Measurements from ENCODE around the gene RASSF1. TPM values are rescaled to one million over a fixed set of nuclear protein-coding genes. Genes with fewer than 3 reads are reported as not detected.
A peak's percentile ranks its signal among the peaks of the same experiment; 100 is the strongest.

The RASSF1 gene
- total and polyA plus RNA-seq, 2 of the 13 experiments (the other 11 are each of a cell fraction or from before 2014, with no cell fraction given), result 10.2 to 27.5 TPM

- TF ChIP-seq PHF8 (CRISPR knock-in tag; IDR thresholded peaks at IDR 0.05), result 0 out of 2 replicates have a peak, but pooled peaks have one; percentile 15
- TF ChIP-seq ZNF253 (CRISPR knock-in tag; IDR thresholded peaks at IDR 0.05; ENCODE audit: borderline replicate concordance), result 0 out of 2 replicates have a peak, but pooled peaks have one; percentile 19
- TF ChIP-seq ZBED4 (CRISPR knock-in tag; IDR thresholded peaks at IDR 0.05; ENCODE audit: borderline replicate concordance), result no peak
- peak; percentile 78 for TF ChIP-seq ZNF878 (CRISPR knock-in tag; IDR thresholded peaks at IDR 0.05)
- no peak for TF ChIP-seq ADNP (CRISPR knock-in tag; IDR thresholded peaks at IDR 0.05)
- TF ChIP-seq TBL1XR1 (IDR thresholded peaks at IDR 0.05; ENCODE audit: borderline replicate concordance, low read length, partially characterized antibody), result no peak
- no peak for TF ChIP-seq JUN (CRISPR knock-in tag; IDR thresholded peaks at IDR 0.05)
- TF ChIP-seq ZNF547 (CRISPR knock-in tag; IDR thresholded peaks at IDR 0.05), result 0 out of 2 replicates have a peak, but pooled peaks have one; percentile 2
- TF ChIP-seq HOXD1 (CRISPR knock-in tag; IDR thresholded peaks at IDR 0.05), result no peak
- TF ChIP-seq ZNF354B (CRISPR knock-in tag; IDR thresholded peaks at IDR 0.05), result 0 out of 2 replicates have a peak, but pooled peaks have one; percentile 16
- TF ChIP-seq CBX1 (IDR thresholded peaks at IDR 0.05; ENCODE audit: low read depth), result no peak
- TF ChIP-seq ZNF564 (CRISPR knock-in tag; IDR thresholded peaks at IDR 0.05), result peak; percentile 30
- TF ChIP-seq, protein P1, sequence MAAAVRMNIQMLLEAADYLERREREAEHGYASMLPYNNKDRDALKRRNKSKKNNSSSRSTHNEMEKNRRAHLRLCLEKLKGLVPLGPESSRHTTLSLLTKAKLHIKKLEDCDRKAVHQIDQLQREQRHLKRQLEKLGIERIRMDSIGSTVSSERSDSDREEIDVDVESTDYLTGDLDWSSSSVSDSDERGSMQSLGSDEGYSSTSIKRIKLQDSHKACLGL (CRISPR knock-in tag; IDR thresholded peaks at IDR 0.05), result peak; percentile 43; the same call in 1 of the 2 replicates
- peak; percentile 26 for TF ChIP-seq ZNF18 (CRISPR knock-in tag; IDR thresholded peaks at IDR 0.05; ENCODE audit: insufficient replicate concordance)
- TF ChIP-seq YEATS4 (CRISPR knock-in tag; IDR thresholded peaks at IDR 0.05; ENCODE audit: borderline replicate concordance), result peak; percentile 2; the same call in 1 of the 2 replicates
- TF ChIP-seq ERF (CRISPR knock-in tag; IDR thresholded peaks at IDR 0.05), result no peak
- TF ChIP-seq ELF3 (CRISPR knock-in tag; IDR thresholded peaks at IDR 0.05), result no peak
- TF ChIP-seq ZC3H4 (CRISPR knock-in tag; IDR thresholded peaks at IDR 0.05; ENCODE audit: borderline replicate concordance), result no peak
- no peak for TF ChIP-seq ZKSCAN1 (IDR thresholded peaks at IDR 0.05; ENCODE audit: low read length)
- TF ChIP-seq, protein P2, sequence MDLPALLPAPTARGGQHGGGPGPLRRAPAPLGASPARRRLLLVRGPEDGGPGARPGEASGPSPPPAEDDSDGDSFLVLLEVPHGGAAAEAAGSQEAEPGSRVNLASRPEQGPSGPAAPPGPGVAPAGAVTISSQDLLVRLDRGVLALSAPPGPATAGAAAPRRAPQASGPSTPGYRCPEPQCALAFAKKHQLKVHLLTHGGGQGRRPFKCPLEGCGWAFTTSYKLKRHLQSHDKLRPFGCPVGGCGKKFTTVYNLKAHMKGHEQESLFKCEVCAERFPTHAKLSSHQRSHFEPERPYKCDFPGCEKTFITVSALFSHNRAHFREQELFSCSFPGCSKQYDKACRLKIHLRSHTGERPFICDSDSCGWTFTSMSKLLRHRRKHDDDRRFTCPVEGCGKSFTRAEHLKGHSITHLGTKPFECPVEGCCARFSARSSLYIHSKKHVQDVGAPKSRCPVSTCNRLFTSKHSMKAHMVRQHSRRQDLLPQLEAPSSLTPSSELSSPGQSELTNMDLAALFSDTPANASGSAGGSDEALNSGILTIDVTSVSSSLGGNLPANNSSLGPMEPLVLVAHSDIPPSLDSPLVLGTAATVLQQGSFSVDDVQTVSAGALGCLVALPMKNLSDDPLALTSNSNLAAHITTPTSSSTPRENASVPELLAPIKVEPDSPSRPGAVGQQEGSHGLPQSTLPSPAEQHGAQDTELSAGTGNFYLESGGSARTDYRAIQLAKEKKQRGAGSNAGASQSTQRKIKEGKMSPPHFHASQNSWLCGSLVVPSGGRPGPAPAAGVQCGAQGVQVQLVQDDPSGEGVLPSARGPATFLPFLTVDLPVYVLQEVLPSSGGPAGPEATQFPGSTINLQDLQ (CRISPR knock-in tag; IDR thresholded peaks at IDR 0.05), result peak; percentile 33
- TF ChIP-seq ZNF589 (CRISPR knock-in tag; conservative IDR thresholded peaks at IDR 0.05), result no peak
These were observed 38.3 kb downstream of the RASSF1 start (continued) for GRCh38 chr3:50302095-50303012.
